ENCODE data around the gene VEPH1.

Gene VEPH1

DNA sequence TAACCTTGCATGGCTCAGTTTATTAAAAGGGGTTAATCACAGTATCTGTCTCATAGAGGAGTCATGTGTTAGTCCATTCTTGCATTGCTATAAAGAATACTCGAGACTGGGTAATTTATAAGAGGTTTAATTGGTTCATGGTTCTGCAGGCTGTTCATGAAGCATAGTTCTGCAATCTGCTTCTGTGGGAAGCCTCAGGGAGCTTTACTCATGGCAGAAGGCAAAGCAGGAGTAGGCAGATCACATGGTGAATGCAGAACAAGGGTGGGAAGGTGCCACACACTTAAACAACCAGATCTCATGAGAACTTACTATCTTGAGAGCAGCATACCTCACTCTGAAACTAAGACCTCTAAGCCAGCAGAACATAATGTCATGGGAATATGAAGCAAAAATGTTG lies 108.8 kb downstream of the VEPH1 start:
- no peaks in the 10 kb centered on the region for H3K36me3 Mint-ChIP-seq (ENCODE audit: low read depth)
- no peak for TF ChIP-seq CTCF (IDR thresholded peaks at IDR 0.05)
- no peaks in the 10 kb centered on the region for H3K4me1 Mint-ChIP-seq
- H3K27me3 Mint-ChIP-seq (ENCODE audit: low read depth, poor library complexity): no peaks in the 10 kb centered on the region
- no peak overlapping the region for H3K4me3 Mint-ChIP-seq
- no peak overlapping the region for H3K27ac Mint-ChIP-seq
- H3K9me3 Mint-ChIP-seq: peaks cover 9% of the 10 kb centered on the region
- DNase-seq: no peak

- DNase-seq: no peak
- Mint-ChIP-seq H3K4me1 (no peaks in the 10 kb centered on the region), H3K27ac (no peak overlapping the region), H3K9me3 (peaks cover 9% of the 10 kb centered on the region), H3K27me3 (ENCODE audit: low read depth, poor library complexity) (no peaks in the 10 kb centered on the region), H3K4me3 (no peak overlapping the region), H3K36me3 (ENCODE audit: low read depth) (no peaks in the 10 kb centered on the region)
- TF ChIP-seq CTCF (IDR thresholded peaks at IDR 0.05): no peak
Observed at GRCh38 chr3:157393113-157393512, 110.1 kb downstream of the VEPH1 start.

GRCh38 chr3:157392104-157392503 lies 111.1 kb downstream of the VEPH1 start:
- DNase-seq: no peak
- H3K27me3 Mint-ChIP-seq (ENCODE audit: low read depth, poor library complexity): no peaks in the 10 kb centered on the region
- H3K27ac Mint-ChIP-seq: no peak overlapping the region
- no peaks in the 10 kb centered on the region for H3K4me1 Mint-ChIP-seq
- TF ChIP-seq CTCF (IDR thresholded peaks at IDR 0.05): no peak
- no peaks in the 10 kb centered on the region for H3K36me3 Mint-ChIP-seq (ENCODE audit: low read depth)
- no peak overlapping the region for H3K4me3 Mint-ChIP-seq
- H3K9me3 Mint-ChIP-seq: peaks cover 9% of the 10 kb centered on the region

DNA sequence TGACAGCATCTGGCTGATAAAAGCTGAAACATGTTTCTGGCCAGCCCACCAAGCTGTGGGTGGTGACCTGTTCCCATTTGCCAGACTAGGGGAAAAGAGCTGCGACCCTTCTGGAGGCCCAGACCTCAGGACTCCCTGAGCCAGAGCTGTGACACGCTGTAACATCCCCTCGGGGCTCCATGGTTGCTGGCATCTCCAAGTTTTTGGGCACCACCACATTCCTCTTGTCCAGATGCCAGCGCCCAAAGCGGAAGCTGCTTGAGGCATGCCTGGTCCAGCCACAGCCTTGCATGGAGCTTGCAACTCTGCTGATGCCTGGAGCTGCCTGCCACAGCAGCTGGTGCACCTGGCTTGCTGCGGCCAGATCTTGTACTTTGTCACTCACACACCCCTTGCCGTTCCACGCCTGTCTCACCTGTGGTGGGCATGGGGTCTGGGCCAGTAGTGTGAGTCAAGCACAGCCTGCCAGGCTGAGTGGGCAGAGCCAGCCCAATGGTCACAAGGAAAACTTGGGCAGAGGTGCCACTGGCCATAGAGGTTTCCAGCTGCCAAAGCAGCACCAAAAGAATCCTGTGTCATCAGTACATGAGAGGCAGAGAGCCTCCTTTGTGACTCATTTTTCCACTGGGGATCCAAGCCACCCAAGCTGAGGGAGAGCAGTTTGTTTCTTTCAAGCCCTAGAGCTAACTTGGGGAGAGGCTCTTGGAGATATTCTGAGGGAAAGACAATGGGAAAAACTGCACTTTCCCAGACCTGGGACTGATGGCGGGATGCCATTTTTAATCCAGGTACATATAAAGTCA lies 112.3 kb downstream of the VEPH1 start:
- H3K4me3 Mint-ChIP-seq: no peak overlapping the region
- no peak for DNase-seq
- peaks cover 9% of the 10 kb centered on the region for H3K9me3 Mint-ChIP-seq
- no peaks in the 10 kb centered on the region for H3K27me3 Mint-ChIP-seq (ENCODE audit: low read depth, poor library complexity)
- H3K4me1 Mint-ChIP-seq: no peaks in the 10 kb centered on the region
- TF ChIP-seq CTCF (IDR thresholded peaks at IDR 0.05): no peak
- H3K36me3 Mint-ChIP-seq (ENCODE audit: low read depth): no peaks in the 10 kb centered on the region
- no peak overlapping the region for H3K27ac Mint-ChIP-seq

- no peaks in the 10 kb centered on the region for H3K4me1 Mint-ChIP-seq
Observed at GRCh38 chr3:157388976-157389375, 114.2 kb downstream of the VEPH1 start.

More at GRCh38 chr3:157388976-157389375, 114.2 kb downstream of the VEPH1 start:
- H3K27me3 Mint-ChIP-seq (ENCODE audit: low read depth, poor library complexity): no peaks in the 10 kb centered on the region
- no peak for TF ChIP-seq CTCF (IDR thresholded peaks at IDR 0.05)
- H3K27ac Mint-ChIP-seq: no peak overlapping the region
- no peak for DNase-seq
- H3K9me3 Mint-ChIP-seq: peaks cover 9% of the 10 kb centered on the region
- H3K4me3 Mint-ChIP-seq: no peak overlapping the region
- H3K36me3 Mint-ChIP-seq (ENCODE audit: low read depth): no peaks in the 10 kb centered on the region
